AG08395 (cell line): Measurements from ENCODE around the gene SDK2.
"Not testable (repeated sequence)": the region's sequence is repeated elsewhere in the genome, so short reads cannot be mapped to it uniquely, and the experiment has no call there.

ENCODE experiments used
- DNase-seq: peaks from one replicate; pipeline ENCODE4 v3.0.0; 2012; ENCODE audit warnings: mixed read lengths, low spot score

Gene SDK2

DNA sequence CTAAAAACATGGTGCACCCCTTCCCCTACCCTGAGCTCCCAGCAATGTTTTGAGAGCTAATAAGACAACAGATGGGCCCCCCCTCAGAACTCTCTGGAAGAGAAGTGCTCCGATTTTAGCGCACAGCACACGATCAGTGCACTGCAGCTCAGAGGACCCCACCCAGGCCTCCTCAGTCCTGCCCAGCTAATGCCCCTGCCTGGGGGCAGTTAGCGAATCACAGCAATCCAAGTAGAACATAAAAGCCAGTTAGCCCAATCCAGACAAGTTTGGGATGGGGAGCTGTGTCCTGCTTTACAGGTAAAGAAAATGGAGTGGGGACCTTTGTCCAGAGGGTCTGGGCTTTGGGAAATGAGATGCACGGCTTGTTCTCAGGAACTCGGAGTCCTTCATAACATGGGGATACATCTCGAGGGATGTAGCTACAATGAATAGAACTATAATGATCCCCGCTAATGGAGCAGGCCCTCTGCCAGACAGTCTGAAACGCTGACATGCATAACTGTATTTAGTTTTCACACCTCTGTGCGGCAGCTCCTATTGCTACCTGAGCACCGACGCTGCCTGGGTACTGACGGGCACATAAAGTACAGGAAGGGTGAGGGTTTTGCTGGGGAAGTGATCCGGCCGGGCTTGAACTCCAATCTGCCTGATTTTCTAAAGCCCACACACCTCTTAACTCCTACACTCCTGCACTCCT is 302.7 kb downstream of the SDK2 start:
- no peak for DNase-seq

DNA sequence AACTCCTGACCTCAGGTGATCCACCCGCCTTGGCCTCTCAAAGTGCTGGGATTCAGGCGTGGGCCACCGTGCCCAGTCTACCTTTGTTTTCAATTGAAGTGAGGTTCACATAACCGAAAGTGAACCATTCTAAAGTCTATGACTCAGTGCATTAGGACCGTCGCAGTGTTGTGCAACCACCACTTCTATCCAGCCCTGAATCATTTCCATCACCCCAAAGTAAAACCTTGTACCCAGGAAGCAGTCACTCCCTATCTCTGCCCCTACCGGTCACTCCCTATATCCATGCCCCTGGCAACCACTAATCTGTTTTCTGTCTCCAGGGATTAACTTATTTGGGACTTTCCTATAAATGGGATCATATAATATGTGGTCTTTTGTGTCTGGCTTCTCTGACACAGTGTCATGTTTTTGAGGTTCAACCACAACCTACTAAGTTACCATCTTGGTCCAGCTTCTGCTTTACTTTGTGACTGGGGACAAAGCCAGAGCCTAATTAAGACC is 304.1 kb downstream of the SDK2 start:
- peak; percentile 94 for DNase-seq

DNA sequence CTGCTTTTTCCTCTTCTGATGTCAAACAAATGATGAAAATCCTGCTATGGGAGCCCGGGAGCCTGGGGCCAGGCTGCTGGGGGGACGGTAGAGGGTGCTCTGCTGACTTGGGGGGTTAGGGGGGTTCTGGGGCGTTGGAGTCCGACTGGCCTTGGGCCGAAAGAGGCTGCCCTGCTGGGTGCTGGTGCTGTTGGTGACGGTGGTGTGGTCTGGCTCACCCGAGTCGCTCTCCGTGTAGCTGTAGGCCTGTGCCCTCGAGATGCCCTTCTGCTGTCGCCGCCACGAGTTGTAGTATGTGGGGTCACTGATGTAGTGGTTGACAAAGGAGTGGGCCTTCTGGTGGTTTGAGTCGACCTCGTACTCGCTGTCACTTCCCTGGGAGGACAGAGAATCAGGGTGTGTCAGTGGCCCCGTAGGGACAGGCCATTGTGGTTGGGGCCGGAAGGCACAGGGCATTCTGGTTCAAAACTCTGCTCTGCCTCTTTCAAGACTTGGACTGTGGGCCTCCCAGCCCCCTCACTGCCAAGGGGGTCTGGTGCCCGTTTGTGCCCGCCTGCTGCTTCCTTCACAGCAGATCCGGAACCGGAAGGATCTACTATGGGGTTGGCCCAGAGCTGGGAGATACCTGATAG is 305.6 kb downstream of the SDK2 start:
- DNase-seq = no peak

DNA sequence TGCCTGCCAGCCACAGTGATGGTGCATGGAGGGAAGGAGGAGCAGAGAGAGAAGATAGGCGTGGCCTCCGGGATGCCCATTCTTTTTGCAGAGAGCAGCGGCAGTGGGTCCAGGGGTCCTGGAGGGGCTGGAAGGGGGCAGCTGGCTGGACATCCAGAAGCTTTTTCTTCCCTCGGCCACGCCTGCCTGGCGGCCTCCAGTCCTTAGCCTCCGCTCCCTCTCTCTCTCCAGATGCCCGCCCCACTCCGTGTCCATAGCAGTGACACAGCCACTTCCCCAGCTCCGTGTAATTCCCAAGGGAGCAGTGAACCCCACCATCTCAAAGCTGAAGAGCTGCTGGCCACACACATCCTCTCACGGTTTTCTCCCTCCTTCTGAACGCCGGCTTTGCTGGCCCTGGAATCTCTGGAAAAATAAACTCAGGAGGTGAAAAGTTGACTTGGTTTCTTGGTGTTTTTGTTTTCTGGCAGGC is 306.2 kb downstream of the SDK2 start:
- DNase-seq = peak; percentile 77

DNA sequence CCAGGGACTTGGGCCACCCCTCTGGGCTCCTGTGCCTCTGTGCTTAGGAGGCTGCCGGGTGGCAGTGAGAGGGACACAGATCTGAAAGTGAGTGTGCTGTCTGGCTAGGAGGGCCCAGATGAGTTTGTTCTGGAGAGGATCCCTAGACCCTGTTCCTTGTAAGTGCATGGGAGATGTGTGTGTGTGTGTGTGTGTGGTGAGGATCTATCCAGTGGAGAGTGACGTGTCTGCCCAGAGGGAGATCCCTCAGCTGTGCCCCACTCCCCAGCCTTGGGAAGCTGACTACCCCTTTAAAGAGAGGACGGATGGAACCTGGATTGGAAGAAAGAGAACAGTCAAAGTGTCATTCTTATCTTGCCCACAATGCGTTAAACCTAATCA is 306.9 kb downstream of the SDK2 start:
- DNase-seq = no peak

DNA sequence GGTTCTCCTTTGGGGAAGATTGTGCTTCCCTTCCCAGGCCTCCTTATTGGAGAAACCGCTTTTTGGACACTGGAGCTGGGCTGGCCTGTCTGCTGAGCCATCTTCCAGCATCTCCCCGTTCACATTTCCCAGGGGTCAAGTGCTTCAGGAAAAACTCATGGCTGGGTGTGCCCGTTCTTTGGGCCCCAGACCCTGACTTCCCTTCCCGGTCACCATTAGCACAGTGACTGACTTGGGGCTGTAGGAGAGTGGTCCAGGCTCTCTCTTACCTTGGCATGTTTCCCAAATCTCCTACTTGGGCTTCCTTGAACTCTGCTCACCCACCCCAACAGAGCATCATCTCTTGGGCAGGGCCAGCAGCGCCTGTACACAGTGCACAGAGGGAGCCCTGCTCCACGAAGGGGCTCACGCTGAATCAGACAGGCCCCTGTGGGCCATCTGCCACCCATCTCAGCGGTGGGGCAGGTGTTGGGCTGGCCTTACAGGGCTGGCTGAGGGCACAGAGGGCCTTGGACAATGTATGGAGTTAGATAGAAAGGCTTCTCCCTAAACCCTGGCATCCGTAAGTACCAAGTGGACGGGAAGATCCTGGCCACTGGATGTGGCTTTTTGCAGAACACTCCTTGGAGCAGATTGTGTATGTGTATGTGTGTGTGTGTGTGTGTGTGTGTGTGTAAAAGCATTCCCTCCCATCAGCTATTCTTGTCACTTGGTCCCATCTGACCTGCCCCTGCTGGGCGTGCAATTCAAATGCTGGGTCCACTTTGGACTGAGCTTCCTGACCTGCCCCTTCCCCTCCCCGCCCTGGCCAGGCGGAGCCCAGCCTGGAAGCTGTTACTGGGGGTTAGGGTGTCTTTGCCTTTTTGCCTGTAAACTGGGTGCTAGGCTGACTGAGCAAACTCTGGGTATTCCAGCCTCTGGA is 307.6 kb downstream of the SDK2 start:
- DNase-seq = no peak

DNA sequence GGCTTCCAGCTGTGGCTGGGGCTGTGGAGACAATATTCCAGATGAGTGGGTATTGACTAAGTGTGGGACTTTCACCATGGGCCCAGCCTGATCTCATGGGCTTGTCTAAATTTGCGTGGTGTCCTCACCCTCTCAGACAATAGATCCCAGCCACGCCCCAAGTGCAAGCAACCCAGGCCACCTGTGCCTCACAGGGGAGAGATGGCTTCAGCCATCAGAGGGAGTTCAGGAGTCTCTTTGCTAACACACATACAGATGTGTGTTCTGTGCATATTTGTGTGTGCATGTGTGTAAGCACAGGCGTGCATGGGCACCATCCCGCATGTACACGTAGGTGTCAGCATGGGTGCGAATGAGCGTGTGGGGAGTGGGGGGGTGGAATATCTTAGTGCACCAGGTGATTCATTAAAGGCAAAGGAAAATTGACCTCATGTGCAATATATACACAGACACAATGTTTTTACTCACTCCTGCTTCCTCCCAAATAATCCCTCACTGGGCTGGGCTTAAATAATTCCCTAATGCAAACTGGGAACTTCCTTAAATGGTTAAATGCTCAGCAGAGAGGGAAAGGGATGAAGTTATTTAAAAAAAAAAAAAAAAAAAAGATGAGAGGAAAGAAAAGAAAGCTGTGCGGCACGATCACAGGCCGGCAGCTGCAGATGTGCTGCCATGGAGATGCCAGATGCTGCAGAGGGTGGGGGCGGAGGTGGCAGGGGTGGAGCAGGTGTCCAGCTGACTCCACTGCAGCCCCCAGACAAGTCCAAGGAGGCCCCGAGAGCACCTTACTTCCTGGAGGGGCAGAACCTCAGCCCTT is 308.4 kb downstream of the SDK2 start:
- no peak for DNase-seq

DNA sequence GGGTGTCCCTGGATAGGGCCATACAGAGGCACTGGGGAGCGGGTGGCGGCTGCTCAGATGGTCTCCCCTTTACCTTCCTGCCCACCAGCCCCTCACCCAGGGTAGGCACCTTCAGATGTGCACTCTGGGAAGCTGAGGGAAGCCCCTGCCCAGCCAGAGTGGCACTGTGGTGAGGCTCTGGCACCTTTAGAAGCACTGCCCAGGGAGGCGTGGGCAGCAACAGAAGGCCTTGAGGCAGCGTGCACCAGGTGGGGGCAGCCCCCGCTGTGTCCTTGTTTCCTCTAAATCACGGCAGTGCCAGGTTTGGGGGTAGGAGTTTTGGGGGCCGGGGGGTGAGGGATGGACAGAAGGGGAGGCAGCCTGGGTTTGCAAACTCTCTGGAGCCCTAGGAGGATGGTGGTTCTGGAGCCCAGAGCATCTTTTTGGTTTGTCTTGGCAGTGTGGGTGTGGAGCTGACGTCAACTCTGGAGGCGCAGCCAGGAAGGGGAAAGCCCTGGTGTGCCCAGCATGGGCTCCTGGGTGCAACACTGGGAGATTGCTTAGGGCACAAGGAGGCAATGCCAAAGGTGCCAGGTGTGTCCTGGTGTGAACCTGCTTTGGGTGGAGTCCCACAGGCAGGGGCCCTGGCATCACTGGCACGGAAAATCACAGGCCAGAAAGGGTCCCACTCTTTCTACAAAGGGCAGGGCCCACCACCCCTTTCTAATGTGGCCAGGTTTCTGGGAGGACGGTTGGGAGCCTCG is 309.3 kb downstream of the SDK2 start:
- no peak for DNase-seq

DNA sequence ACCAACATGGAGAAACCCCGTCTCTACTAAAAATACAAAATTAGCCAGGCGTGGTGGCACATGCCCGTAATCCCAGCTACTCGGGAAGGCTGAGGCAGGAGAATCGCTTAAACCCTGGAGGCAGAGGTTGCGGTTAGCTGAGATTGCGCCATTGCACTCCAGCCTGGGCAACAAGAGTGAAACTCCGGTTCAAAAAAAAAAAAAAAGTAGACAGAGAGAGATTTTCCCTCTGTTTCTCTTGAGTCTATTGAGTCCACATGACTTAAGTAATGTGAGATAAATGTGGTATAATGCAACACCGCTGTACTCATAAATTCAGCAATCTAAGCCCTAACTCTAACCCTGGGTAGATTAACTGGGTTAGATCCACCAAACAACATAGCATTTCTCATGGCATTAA is 310.8 kb downstream of the SDK2 start:
- not testable (repeated sequence) for DNase-seq

DNA sequence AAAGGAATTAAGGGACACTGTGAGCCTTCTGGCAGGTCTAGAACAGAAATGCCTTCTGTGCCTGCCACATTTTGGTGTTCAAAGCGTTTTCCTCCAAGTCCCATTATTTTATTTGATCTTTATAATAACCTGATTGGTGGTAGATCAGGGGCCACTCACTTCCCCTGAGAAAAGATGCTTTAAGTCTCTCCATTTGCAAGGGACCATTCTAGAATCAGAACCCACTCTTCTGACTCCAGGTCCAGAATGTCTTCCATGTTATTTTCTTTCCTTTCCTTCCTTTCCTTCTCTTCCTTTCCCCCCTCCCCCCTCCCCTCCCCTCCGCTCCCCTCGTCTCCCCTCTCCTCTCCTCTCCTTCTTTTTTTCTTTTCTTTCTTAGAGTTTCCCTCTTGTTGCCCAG is 313.2 kb downstream of the SDK2 start:
- DNase-seq = no peak

DNA sequence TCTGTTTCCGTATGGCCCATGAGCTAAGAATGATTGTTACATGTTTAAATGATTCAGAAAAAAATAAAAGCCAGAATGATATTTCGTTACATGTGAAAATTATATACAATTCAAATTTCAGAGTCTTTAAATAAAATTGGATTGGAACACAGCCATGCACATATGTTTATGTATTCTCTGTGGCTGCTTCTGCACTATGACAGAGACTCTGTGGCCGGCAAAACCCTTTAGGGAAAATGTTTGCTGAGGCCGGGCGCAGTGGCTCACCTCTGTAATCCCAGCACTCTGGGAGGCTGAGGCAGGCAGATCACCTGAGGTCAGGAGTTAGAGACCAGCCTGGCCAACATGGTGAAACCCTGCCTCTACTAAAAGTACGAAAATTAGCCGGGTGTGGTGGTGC is 316.6 kb downstream of the SDK2 start:
- no peak for DNase-seq

DNA sequence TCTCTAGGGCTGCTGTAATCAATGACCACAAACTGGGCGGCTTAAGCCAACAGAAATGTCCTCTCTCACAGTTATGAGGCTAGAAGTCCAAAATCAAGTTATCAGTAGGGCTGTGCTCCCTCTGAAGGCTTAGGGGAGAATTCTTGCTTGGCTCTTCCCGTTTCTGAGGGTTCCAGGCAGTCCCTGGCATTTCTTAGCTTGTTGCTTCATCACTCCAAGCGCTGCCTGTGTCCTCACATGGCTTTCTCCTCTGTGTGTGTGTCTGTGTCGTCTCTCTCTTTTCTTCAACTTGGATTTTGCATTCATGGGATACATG is 318.8 kb downstream of the SDK2 start:
- DNase-seq = peak; percentile 81

DNA sequence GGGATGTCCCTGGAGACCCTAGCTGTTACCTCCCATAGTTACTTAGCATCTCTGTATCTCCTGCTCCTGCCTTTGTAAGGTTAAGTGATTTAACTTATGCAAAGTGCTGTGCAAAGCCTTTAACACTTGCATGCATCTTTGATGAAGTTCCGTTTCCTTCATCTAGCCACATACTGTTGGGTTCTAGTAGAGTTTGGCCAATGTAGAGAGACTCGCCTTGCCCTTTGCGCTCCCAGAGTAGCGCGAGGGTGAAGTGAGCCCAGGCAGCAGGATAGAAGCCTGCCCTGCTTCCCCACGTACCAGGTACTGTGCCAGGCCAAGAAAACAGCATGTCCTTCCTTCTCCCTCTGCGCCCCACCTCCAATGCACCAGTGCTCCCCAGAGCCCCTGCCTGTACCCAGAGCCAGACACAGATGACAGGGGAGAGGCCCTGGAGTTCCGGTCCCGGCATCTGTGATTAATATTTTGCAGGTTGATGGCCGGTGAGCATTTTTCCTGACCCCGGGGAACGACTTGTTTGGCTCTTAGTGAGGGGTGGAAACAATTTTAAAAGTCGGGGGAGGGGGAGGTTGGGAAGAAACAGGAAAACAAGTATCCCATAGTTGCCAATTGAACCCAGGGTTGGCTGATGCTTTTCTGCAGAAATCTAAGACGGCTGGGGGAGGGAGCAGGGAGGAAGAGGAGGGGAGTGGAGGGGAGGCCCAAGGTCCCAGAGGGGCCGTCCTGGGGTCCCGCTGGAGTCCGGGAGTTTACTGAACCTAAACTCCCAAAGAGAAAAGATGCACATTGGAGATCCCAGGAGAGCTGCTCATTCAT is 319.3 kb downstream of the SDK2 start:
- DNase-seq = no peak

DNA sequence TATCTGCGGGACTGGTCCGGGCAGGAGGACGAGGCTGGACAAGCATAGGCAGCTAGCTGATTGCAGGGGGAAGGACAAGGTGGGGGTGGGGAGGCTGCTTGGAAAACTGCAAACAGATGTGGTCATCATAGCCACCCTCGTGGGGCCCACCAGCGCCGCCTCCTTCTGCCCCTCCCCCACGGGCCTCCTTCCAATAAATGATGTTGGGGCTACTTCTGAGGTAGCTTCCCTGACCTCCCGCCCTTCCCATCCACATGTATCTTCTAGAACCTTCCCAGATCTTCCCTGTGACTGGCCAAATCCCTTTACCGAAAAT is 320.1 kb downstream of the SDK2 start:
- no peak for DNase-seq

DNA sequence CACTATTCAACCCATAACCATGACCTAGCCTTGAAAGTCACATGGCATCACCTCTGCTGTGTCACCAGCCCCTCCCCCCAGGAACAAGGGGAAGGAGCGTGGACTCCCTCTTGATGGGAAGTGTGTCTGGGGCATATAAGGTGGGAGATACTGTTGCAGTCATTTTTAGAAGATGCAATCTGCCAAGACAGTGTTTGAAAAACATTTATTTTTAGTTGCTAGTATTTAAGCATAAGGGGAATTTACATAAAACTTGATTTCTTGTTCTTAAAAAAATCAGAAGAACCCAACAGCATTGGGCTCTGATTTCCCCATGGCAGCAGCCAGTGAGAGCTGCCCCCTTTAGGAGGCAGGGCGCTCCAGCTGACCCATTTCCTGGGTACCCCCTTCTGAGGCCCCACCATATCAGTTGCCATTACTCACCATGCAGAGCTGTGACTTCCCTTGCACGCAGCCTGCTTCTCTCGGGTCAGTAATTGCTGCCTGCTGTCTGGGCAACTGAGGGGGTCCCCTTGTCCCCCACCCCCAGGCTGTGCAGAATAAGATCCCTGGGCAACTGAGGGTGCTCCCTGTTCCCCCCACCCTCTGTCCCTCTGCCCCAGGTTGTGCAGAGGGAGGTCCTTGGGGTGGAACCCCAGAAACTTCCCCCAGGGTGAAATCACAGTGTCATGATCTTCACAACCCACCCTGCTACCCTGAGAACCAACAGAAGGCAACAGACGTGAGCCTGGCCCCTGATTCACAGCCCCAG is 320.7 kb downstream of the SDK2 start:
- no peak for DNase-seq

DNA sequence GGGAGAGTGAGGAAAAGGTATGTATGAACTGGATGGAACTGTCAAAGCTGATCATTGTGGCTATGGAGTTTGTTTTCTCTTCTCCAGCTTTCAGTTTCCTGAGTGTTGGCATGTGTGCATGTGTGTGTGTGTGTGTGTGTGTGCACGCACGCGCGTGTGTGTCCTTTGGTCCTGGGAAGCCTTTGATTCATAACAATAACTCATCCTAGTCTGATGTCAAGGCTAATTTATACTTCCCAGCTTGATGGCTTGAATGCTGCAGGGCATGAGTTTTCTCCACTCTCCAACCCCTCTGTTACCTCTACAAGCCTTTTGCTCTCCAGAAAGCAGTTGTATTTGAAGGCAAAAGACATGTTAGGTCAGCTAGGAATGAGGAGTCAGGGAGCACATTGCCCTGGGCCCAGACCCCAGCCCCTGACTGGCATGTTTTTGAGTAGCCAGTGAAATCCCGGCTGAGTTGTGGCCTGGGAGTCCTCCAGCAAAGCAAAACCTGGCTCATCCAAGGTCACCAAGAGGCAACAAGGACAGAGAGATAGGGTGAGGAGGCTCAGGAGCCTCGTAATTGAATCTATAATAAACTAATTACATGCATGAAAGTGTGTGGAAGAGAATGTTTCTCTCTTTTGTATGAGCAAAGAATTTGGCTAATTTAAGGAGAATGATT is 323.5 kb downstream of the SDK2 start:
- DNase-seq = no peak

DNA sequence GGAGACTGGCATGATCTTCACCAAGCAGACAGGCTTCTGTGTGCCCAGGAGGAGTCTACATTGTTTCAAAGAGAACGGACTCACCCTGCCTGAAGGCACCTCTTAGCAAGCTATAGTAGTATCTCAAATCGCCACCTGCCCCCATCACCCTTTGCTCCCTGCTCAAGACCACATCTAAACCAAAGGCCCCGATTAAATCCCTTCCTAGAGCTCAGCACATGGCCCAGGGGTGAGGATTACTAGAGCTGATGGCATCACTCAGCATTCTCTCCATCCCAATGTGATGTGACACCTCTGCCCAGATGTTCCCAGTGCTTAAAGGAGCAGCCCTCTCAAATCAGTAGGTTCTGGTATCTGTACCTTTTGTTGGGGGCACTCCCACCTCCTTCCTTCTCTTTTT is 324.5 kb downstream of the SDK2 start:
- DNase-seq = no peak

DNA sequence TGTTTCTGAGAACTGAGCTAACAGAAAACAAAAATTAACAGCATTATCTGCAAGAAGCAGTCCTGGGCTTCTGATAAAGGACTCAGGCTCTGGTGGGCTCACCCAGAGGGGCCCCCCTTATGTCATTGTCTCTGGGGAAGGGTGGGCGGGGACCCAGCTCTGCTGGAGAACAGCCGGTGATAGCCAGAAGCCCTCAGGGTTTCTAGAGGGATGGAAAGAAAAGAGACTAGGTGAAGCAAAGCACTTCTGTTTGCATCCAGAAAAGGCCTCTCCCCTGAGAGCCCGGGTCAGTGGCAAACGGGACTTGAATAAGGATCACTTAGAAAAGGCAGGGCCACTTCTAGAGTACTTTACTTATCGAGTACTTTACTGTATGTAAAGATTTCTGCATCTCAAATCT is 325.4 kb downstream of the SDK2 start:
- no peak for DNase-seq

DNA sequence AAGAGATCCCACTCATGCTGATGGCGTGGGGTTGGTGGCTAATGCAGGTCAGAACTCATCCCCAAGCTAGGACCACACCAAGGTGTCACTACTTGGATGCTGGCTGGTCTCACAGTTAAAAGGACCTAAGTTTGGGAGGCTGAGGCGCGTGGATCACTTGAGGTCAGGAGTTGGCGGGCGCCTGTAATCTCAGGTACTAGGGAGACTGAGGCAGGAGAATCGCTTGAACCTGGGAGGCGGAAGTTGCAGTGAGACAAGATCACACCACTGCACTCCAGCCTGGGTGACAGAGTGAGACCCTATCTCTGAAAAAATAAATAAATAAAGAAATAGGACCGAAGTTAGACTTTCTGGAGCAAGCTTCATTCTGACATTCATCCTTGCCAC is 325.8 kb downstream of the SDK2 start:
- DNase-seq = no peak
